GM12878 (cell line): ENCODE data around the gene UROC1. TPM values are rescaled to one million over a fixed set of nuclear protein-coding genes. Genes with fewer than 3 reads are reported as not detected.

Experiments used
- ATAC-seq: fragments of 200-7000 bp; cut with Tn5 transposase; 3 replicates; pipeline ENCODE4 v1.9.1; 2020; ENCODE audit warnings: mild to moderate bottlenecking, moderate library complexity
- BruUV-seq: library from RNA; stranded (reverse); fragments of 400-500 nt; replicated peaks from 2 replicates; lab custom pipeline; 2021; lab: Mats Ljungman, UMichigan
- CTCF ChIA-PET: fragments of 300-600 bp; sonication (Branson Sonifier 250); formaldehyde crosslinking; extraction: SDS; loops from one replicate; lab custom pipeline; 2021; ENCODE audit warnings: inconsistent platforms; lab: Yijun Ruan, JAX
- POLR2A ChIA-PET: fragments of 350-600 bp; formaldehyde crosslinking; extraction: SDS; loops from one replicate; lab custom pipeline; 2021; ENCODE audit warnings: inconsistent platforms; lab: Charles Lee
- RAD21 ChIA-PET: fragments of 300-600 bp; sonication (Branson Sonifier 250); formaldehyde crosslinking; loops from one replicate; lab custom pipeline; 2023; ENCODE audit warnings: antibody characterized with exemption; ENCODE audit not compliant: unreplicated experiment; lab: Charles Lee
- SMC1A ChIA-PET: fragments of 300-600 bp; sonication (Branson Sonifier 250); formaldehyde crosslinking; loops from one replicate; lab custom pipeline; 2023; ENCODE audit not compliant: unreplicated experiment, uncharacterized antibody; lab: Charles Lee
- DNase-seq: peaks from one replicate; pipeline ENCODE4 v3.0.0-alpha.2; 2011; ENCODE audit warnings: low read depth, low spot score
- FAIRE-seq: peaks from 3 replicates; lab custom pipeline; 2011; peaks lifted over from hg19 to GRCh38; lab: Jason Lieb, UNC
- H2AFZ ChIP-seq: 2 replicates; pipeline ENCODE4 v1.6.0; 2011; ENCODE audit warnings: low read depth, low read length, control low read depth; ENCODE audit not compliant: control insufficient read depth
- H3K27ac ChIP-seq: 2 replicates; pipeline ENCODE4 v1.5.1; 2011; ENCODE audit warnings: control low read depth; ENCODE audit not compliant: control insufficient read depth, insufficient read depth
- H3K27me3 ChIP-seq, 2 experiments: replicated peaks in 1 of 2; 2 replicates each; pipeline versions ENCODE4 v1.6.0 to v1.6.1; 2011; ENCODE audit warnings: low read length in 1 of 2; ENCODE audit not compliant: control insufficient read depth in 2 of 2, insufficient read depth in 2 of 2
- H3K36me3 ChIP-seq, 2 experiments: 2 replicates each; pipeline ENCODE4 v1.5.1; 2011; ENCODE audit warnings: low read length in 1 of 2; ENCODE audit not compliant: control insufficient read depth in 2 of 2, insufficient read depth in 2 of 2
- H3K4me1 ChIP-seq: 2 replicates; pipeline ENCODE4 v1.6.1; 2011; ENCODE audit warnings: mild to moderate bottlenecking, low read length, moderate library complexity, mixed read lengths; ENCODE audit not compliant: control insufficient read depth, insufficient read depth
- H3K4me2 ChIP-seq: 2 replicates; pipeline ENCODE4 v1.6.0; 2011; ENCODE audit warnings: control low read depth; ENCODE audit not compliant: control insufficient read depth, insufficient read depth
- H3K4me3 ChIP-seq: fragments of 200-600 bp; sonication (generic); 2 replicates; pipeline ENCODE4 v1.5.1; 2016
- H3K79me2 ChIP-seq: 2 replicates; pipeline ENCODE4 v1.6.0; 2011; ENCODE audit warnings: low read length; ENCODE audit not compliant: control insufficient read depth, insufficient read depth
- H3K9ac ChIP-seq: 2 replicates; pipeline ENCODE4 v1.8.0; 2011; ENCODE audit warnings: low read length, control low read depth, mixed read lengths; ENCODE audit not compliant: control insufficient read depth, insufficient read depth
- H3K9me3 ChIP-seq: replicated peaks from 3 replicates; pipeline ENCODE4 v1.5.1; 2011; ENCODE audit warnings: mild to moderate bottlenecking, low read length; ENCODE audit not compliant: control insufficient read depth, insufficient read depth
- H4K20me1 ChIP-seq: 2 replicates; pipeline ENCODE4 v1.6.0; 2011; ENCODE audit not compliant: control insufficient read depth, insufficient read depth
- CUX1 ChIP-seq: IDR thresholded peaks from 2 replicates; pipeline ENCODE4 v1.6.1; 2012; ENCODE audit warnings: improper control_type of control experiment, low read depth, low read length; ENCODE audit not compliant: insufficient replicate concordance
- FOXM1 ChIP-seq: IDR thresholded peaks from 2 replicates; pipeline ENCODE4 v1.6.1; 2012; ENCODE audit warnings: low read depth, mild to moderate bottlenecking, inconsistent platforms, low read length, moderate library complexity
- MLLT1 ChIP-seq: fragments of 450-650 bp; IDR thresholded peaks from 2 replicates; pipeline ENCODE4 v1.6.1; 2016; ENCODE audit warnings: mild to moderate bottlenecking
- RELB ChIP-seq: fragments of 450-650 bp; IDR thresholded peaks from 2 replicates; pipeline ENCODE4 v1.6.1; 2017; ENCODE audit warnings: low read depth, mild to moderate bottlenecking, moderate library complexity
- REST ChIP-seq: IDR thresholded peaks from 2 replicates; pipeline ENCODE4 v1.6.1; 2012; ENCODE audit warnings: mild to moderate bottlenecking, low read depth, low read length
- RUNX3 ChIP-seq: IDR thresholded peaks from 2 replicates; pipeline ENCODE4 v1.6.1; 2012; ENCODE audit warnings: low read length, inconsistent platforms
- TAF1 ChIP-seq: IDR thresholded peaks from 2 replicates; pipeline ENCODE4 v1.6.1; 2011; ENCODE audit warnings: mild to moderate bottlenecking, low read depth, low read length, borderline replicate concordance
- TBL1XR1 ChIP-seq: IDR thresholded peaks from 2 replicates; pipeline ENCODE4 v1.6.1; 2012; ENCODE audit warnings: low read depth, low read length, improper control_type of control experiment
- TCF7 ChIP-seq: IDR thresholded peaks from 2 replicates; pipeline ENCODE4 v1.6.1; 2014; ENCODE audit warnings: antibody characterized with exemption, borderline replicate concordance
- ZNF384 ChIP-seq: IDR thresholded peaks from 2 replicates; pipeline ENCODE4 v1.6.1; 2012; ENCODE audit warnings: low read depth, mild to moderate bottlenecking, low read length, improper control_type of control experiment, borderline replicate concordance
- WGBS: methylation state at CpG from one replicate; pipeline ENCODE4 v1.1.6; 2016; ENCODE audit warnings: low lambda C conversion rate; ENCODE audit not compliant: insufficient replicate concordance, insufficient coverage; ENCODE audit errors: missing lambda C conversion rate; 5-methylcytosine and 5-hydroxymethylcytosine counted together
- in situ Hi-C: fragments of 300-500 bp; cut with MboI; formaldehyde crosslinking; loops from 9 replicates; pipeline ENCODE4 v1.14.3; 2018; ENCODE audit warnings: mixed read lengths
- intact Hi-C: fragments of 100-400 bp; cut with micrococcal nuclease; formaldehyde crosslinking; loops from one replicate; pipeline ENCODE4 v1.14.2; 2022; ENCODE audit not compliant: unreplicated experiment
- polyA plus RNA-seq, 11 experiments: library from polyadenylated mRNA; depleted of rRNA in 4 of 11; unstranded in 6 of 11; stranded (reverse) in 5 of 11; fragments of >200 nt; fragmentation: Nextera tagmentation in 4 of 11; fragmentation: Illumina TruSeq in 1 of 11; extraction: Ambion mirVana in 4 of 11; extraction: Trizol in 1 of 11; gene quantifications; 1 replicate in 1 of 11; 2 replicates in 10 of 11; pipeline versions ENCODE4 v1.2.1 to v1.2.3, GENCODE V29; 2011 to 2016; ENCODE audit warnings: inconsistent platforms in 2 of 11, missing spikeins in 2 of 11, low read depth in 1 of 11
- total RNA-seq, 4 experiments: library from RNA; depleted of rRNA in 3 of 4; stranded (reverse); fragments of >200 nt in 3 of 4; fragmentation: Illumina TruSeq in 1 of 4; extraction: Trizol in 1 of 4; gene quantifications; 2 replicates each; pipeline versions ENCODE4 v1.2.1 to v1.2.3, GENCODE V29; 2013 to 2021

UROC1 gene
- total and polyA plus RNA-seq, 10 of the 15 experiments (the other 5 are each of a cell fraction or from before 2014, with no cell fraction given): 0.04 TPM; not detected in 9

GRCh38 chr3:126467611-126467955, 50.0 kb downstream of the UROC1 start:
- WGBS: 84% methylated on average over 8 of the region's 8 CpGs
- POLR2A ChIA-PET: no interaction called here
- Histone ChIP-seq H3K4me3 (no peak overlapping the region), H3K9ac (no peak overlapping the region), H2AFZ (no peak overlapping the region), H3K36me3 (peaks cover 24 to 31% of the 10 kb centered on the region in 2 experiments), H3K79me2 (peaks cover 6% of the 10 kb centered on the region), H3K4me1 (peaks cover 3% of the 10 kb centered on the region; the same call in 1 of the 2 replicates), H3K27ac (no peak overlapping the region), H3K4me2 (no peak overlapping the region), H4K20me1 (peaks cover 3% of the 10 kb centered on the region; the same call in 1 of the 2 replicates), H3K9me3 (no peaks in the 10 kb centered on the region), H3K27me3 (no peaks in the 10 kb centered on the region)
- RAD21 ChIA-PET: no interaction called here
- in situ Hi-C loops: no loop called here
- SMC1A ChIA-PET: no interaction called here
- intact Hi-C loops: no loop called here
- CTCF ChIA-PET: no interaction called here
- no TSS peak for BruUV-seq
- ATAC-seq: no peak
- FAIRE-seq: no peak
- DNase-seq: no peak
- TF ChIP-seq MLLT1 (no peak), RUNX3 (no peak), RELB (no peak), FOXM1 (no peak), REST (no peak), CUX1 (no peak), ZNF384 (no peak), TAF1 (no peak), TCF7 (no peak), TBL1XR1 (no peak)
